ENCODE results near the gene TACC3. TPM values are rescaled to one million over a fixed set of nuclear protein-coding genes. Genes with fewer than 3 reads are reported as not detected.
A peak's percentile ranks its signal among the peaks of the same experiment; 100 is the strongest.

TACC3 gene
- total and polyA plus RNA-seq, 2 of the 8 experiments (the other 6 are each of a cell fraction or from before 2014, with no cell fraction given): 73.8 to 148 TPM

- no peaks in the 10 kb centered on the region for H3K36me3 ChIP-seq (ENCODE audit: control insufficient read depth in 2 of 4, insufficient read depth in 4 of 4, low read length in 3 of 4)
- H3K18ac ChIP-seq (ENCODE audit: extremely low read depth, low read length): no peak overlapping the region; the same call in 1 of the 2 replicates
- no peak overlapping the region for H3K4me2 ChIP-seq (ENCODE audit: insufficient read depth in 1 of 2, low read depth in 2 of 2, low read length in 2 of 2)
- no peak overlapping the region for H3K27ac ChIP-seq (ENCODE audit: low read depth, low read length)
- TF ChIP-seq POLR2AphosphoS5 (IDR thresholded peaks at IDR 0.05; ENCODE audit: low read depth, low read length) (no peak), FOSL1 (IDR thresholded peaks at IDR 0.05; ENCODE audit: insufficient read depth, low read depth, low read length) (no peak), TAF7 (optimal IDR thresholded peaks at IDR 0.05; ENCODE audit: borderline replicate concordance, low read depth, low read length) (no peak), SAP30 (IDR thresholded peaks at IDR 0.05; ENCODE audit: insufficient read depth, insufficient replicate concordance, low read length) (no peak), SIX5 (IDR thresholded peaks at IDR 0.05; ENCODE audit: low read depth, low read length) (no peak), EZH2 (IDR thresholded peaks at IDR 0.05; ENCODE audit: low read depth, low read length, severe bottlenecking) (no peak), ZNF274 (IDR thresholded peaks at IDR 0.05; ENCODE audit: borderline replicate concordance, extremely low read depth, low read length) (no peak), SP1 (IDR thresholded peaks at IDR 0.05; ENCODE audit: low read depth, low read length) (no peak), JUND (IDR thresholded peaks at IDR 0.05; ENCODE audit: low read length) (no peak), NRF1 (IDR thresholded peaks at IDR 0.05; ENCODE audit: low read depth, low read length) (no peak), ATF2 (IDR thresholded peaks at IDR 0.05; ENCODE audit: low read length) (no peak)
- no peak overlapping the region for H3K23ac ChIP-seq (ENCODE audit: insufficient read length)
- FAIRE-seq (no peak), DNase-seq (ENCODE audit: low read depth in 1 of 2, low spot score in 2 of 2) (no peak)
- peaks cover 0 to 11% (median 7%) of the 10 kb centered on the region in 4 experiments; a peak in 6 of 7 replicates for H3K4me1 ChIP-seq (replicated peaks in 1 of 4; ENCODE audit: control insufficient read depth in 3 of 4, insufficient read depth in 4 of 4, low read length in 3 of 4)
- peak overlapping the region; percentile 68 for H4K8ac ChIP-seq (ENCODE audit: extremely low read depth, insufficient read depth, low read length)
- H3K4me3 ChIP-seq (ENCODE audit: extremely low read depth in 1 of 4, insufficient read depth in 2 of 4, low read depth in 3 of 4, low read length in 4 of 4): no peak overlapping the region
- H3K56ac ChIP-seq (replicated peaks; ENCODE audit: insufficient read length, low read depth, low read length): no peak overlapping the region
- H4K5ac ChIP-seq (ENCODE audit: insufficient read length, low read depth, low read length): no peak overlapping the region
- peak overlapping the region; percentile 88; the same call in 1 of the 2 replicates for H2BK15ac ChIP-seq (ENCODE audit: low read length)
- H4K91ac ChIP-seq (replicated peaks; ENCODE audit: insufficient read length, low read length): no peak overlapping the region
- peaks cover 0 to 2% (median 0%) of the 10 kb centered on the region in 4 experiments; a peak in 1 of 7 replicates for H3K27me3 ChIP-seq (replicated peaks in 1 of 4; ENCODE audit: control insufficient read depth in 3 of 4, extremely low read depth in 1 of 4, insufficient read depth in 3 of 4, low read length in 3 of 4)
- H2AK5ac ChIP-seq (ENCODE audit: low read depth, low read length): no peak overlapping the region
- H2BK12ac ChIP-seq (ENCODE audit: low read depth, low read length): peak overlapping the region; percentile 80; the same call in 1 of the 2 replicates
- H3K79me1 ChIP-seq (ENCODE audit: low read depth, low read length): no peaks in the 10 kb centered on the region
- H2BK20ac ChIP-seq (ENCODE audit: low read length): 0 out of 2 replicates have a peak overlapping the region, but pooled peaks have one; percentile 61
- H3K23me2 ChIP-seq (ENCODE audit: low read depth, low read length): no peaks in the 10 kb centered on the region
- CTCF ChIA-PET (ENCODE audit: partially characterized antibody): interaction anchor here (52.9 to 71.2 kb wide), 2 partner anchors 5 to 19 kb away, joined by 2507 read pairs; partner anchors contain the start of gene FGFR3
- no peaks in the 10 kb centered on the region for H3K79me2 ChIP-seq (ENCODE audit: control insufficient read depth in 1 of 2, insufficient read depth in 2 of 2, low read length in 2 of 2)
- no peaks in the 10 kb centered on the region for H3K9me3 ChIP-seq (ENCODE audit: insufficient read depth in 2 of 2, low read depth in 1 of 2, low read length in 1 of 2)
- no peak overlapping the region for H3K4ac ChIP-seq (replicated peaks; ENCODE audit: insufficient read length, low read depth, low read length)
- no peaks in the 10 kb centered on the region for H4K20me1 ChIP-seq (replicated peaks in 1 of 2; ENCODE audit: control insufficient read depth in 1 of 2, insufficient read depth in 2 of 2, low read length in 2 of 2)
- POLR2A ChIA-PET (ENCODE audit: partially characterized antibody): interaction anchor here (1.0 to 17.2 kb wide), 6 partner anchors 7 to 61 kb away, joined by 3 to 170 read pairs (median 4); partner anchors contain the start of gene FGFR3
- no peak overlapping the region for H3K9ac ChIP-seq (replicated peaks in 1 of 4; ENCODE audit: extremely low read depth in 1 of 4, low read depth in 3 of 4, low read length in 3 of 4)
- 93% methylated on average over 12 of the region's 12 CpGs; no CpG with 5 or more reads in 1 of the 2 experiments for WGBS, 2 experiments (ENCODE audit: extremely low coverage in 1 of 2, insufficient coverage in 1 of 2, insufficient read length in 1 of 2, insufficient replicate concordance in 2 of 2, low coverage in 1 of 2, low lambda C conversion rate in 2 of 2, missing lambda C conversion rate in 1 of 2)
- H2BK5ac ChIP-seq (ENCODE audit: low read depth, low read length): 0 out of 2 replicates have a peak overlapping the region, but pooled peaks have one; percentile 15
- H3K14ac ChIP-seq (ENCODE audit: insufficient read length): no peak overlapping the region
- no peak overlapping the region for H2AFZ ChIP-seq (ENCODE audit: low read length)
- no peak overlapping the region for H2BK120ac ChIP-seq (replicated peaks; ENCODE audit: low read depth, low read length)
Measured at GRCh38 chr4:1783970-1784369, 62.6 kb downstream of the TACC3 start.
